ENCODE measurements around the gene ATP2B1. TPM values are rescaled to one million over a fixed set of nuclear protein-coding genes. Genes with fewer than 3 reads are reported as not detected.

The ATP2B1 gene
- total RNA-seq, 4 donors from 2014 or later: 21.9 to 47.7 (median 42.1) TPM

GRCh38 chr12:89642959-89643358 is 65.7 kb downstream of the ATP2B1 start:
- TF ChIP-seq POLR2A (IDR thresholded peaks at IDR 0.05): no peak
- TF ChIP-seq CTCF (IDR thresholded peaks at IDR 0.05): no peak
- TF ChIP-seq EP300 (IDR thresholded peaks at IDR 0.05): no peak
- WGBS, 2 donors: 76 to 88% methylated on average over 5 of the region's 5 CpGs
- Histone ChIP-seq H3K27me3 (no peaks in the 10 kb centered on the region), H3K9me3 (no peaks in the 10 kb centered on the region), H3K27ac (no peak overlapping the region), H3K4me3 (no peak overlapping the region), H3K4me1 (peaks cover 0 to 11% (median 4%) of the 10 kb centered on the region in 4 donors), H3K36me3 (peaks cover 0 to 15% (median 0%) of the 10 kb centered on the region in 3 donors)
- no peak for DNase-seq (ENCODE audit: low spot score in 2 of 2)

GRCh38 chr12:89636776-89637160 is 71.9 kb downstream of the ATP2B1 start:
- H3K4me1 ChIP-seq: no peaks in the 10 kb centered on the region
- no peak for DNase-seq (ENCODE audit: low spot score in 2 of 2)
- H3K27ac ChIP-seq: no peak overlapping the region
- H3K4me3 ChIP-seq: no peak overlapping the region
- TF ChIP-seq EP300 (IDR thresholded peaks at IDR 0.05): no peak
- no peak for TF ChIP-seq POLR2A (IDR thresholded peaks at IDR 0.05)
- no peak for TF ChIP-seq CTCF (IDR thresholded peaks at IDR 0.05)
- H3K27me3 ChIP-seq: no peaks in the 10 kb centered on the region
- no peaks in the 10 kb centered on the region for H3K9me3 ChIP-seq
- WGBS, 2 donors: 97 to 100% methylated on average over 1 of the region's 1 CpG
- peaks cover 0 to 22% (median 0%) of the 10 kb centered on the region in 3 donors for H3K36me3 ChIP-seq

- H3K9me3 ChIP-seq: no peaks in the 10 kb centered on the region
- H3K27ac ChIP-seq: no peak overlapping the region
- no peaks in the 10 kb centered on the region for H3K4me1 ChIP-seq
- H3K27me3 ChIP-seq: no peaks in the 10 kb centered on the region
- H3K36me3 ChIP-seq: peaks cover 0 to 17% (median 0%) of the 10 kb centered on the region in 3 donors
- 89 to 92% methylated on average over 5 of the region's 5 CpGs for WGBS, 2 donors
- no peak for TF ChIP-seq POLR2A (IDR thresholded peaks at IDR 0.05)
- no peak overlapping the region for H3K4me3 ChIP-seq
- no peak for DNase-seq (ENCODE audit: low spot score in 2 of 2)
Measured at GRCh38 chr12:89636052-89636775, 72.4 kb downstream of the ATP2B1 start.

- Histone ChIP-seq H3K9me3 (no peaks in the 10 kb centered on the region), H3K27ac (no peak overlapping the region), H3K36me3 (peaks cover 0 to 16% (median 0%) of the 10 kb centered on the region in 3 donors), H3K4me1 (no peaks in the 10 kb centered on the region), H3K4me3 (no peak overlapping the region), H3K27me3 (no peaks in the 10 kb centered on the region)
- DNase-seq (ENCODE audit: low spot score in 2 of 2): no peak
- TF ChIP-seq POLR2A (IDR thresholded peaks at IDR 0.05) (no peak), EP300 (IDR thresholded peaks at IDR 0.05) (no peak), CTCF (IDR thresholded peaks at IDR 0.05) (no peak)
- 97 to 98% methylated on average over 3 of the region's 3 CpGs for WGBS, 2 donors
Measured at GRCh38 chr12:89634508-89634907, 74.1 kb downstream of the ATP2B1 start.

- peaks cover 0 to 32% (median under 1%) of the 10 kb centered on the region in 3 donors for H3K36me3 ChIP-seq
- no peak for DNase-seq (ENCODE audit: low spot score in 2 of 2)
- H3K27ac ChIP-seq: no peak overlapping the region
- no peak overlapping the region for H3K4me3 ChIP-seq
- WGBS, 2 donors: 86 to 88% methylated on average over 1 of the region's 1 CpG
- no peaks in the 10 kb centered on the region for H3K27me3 ChIP-seq
- no peaks in the 10 kb centered on the region for H3K9me3 ChIP-seq
- no peaks in the 10 kb centered on the region for H3K4me1 ChIP-seq
- TF ChIP-seq CTCF (IDR thresholded peaks at IDR 0.05) (no peak), POLR2A (IDR thresholded peaks at IDR 0.05) (no peak), EP300 (IDR thresholded peaks at IDR 0.05) (no peak)
Measured at GRCh38 chr12:89632778-89633177, 75.9 kb downstream of the ATP2B1 start.
